ENCODE data around the gene GINS3.

The GINS3 gene

GRCh38 chr16:58451265-58451689 is 59.0 kb downstream of the GINS3 start:
- DNase-seq (ENCODE audit: low read depth in 1 of 2, low spot score in 1 of 2) = no peak
- peaks cover 32% of the 10 kb centered on the region for H3K27me3 ChIP-seq (ENCODE audit: insufficient read depth, poor library complexity, severe bottlenecking)
- no peak overlapping the region for H3K27ac ChIP-seq (replicated peaks)
- H3K4me3 ChIP-seq (replicated peaks; ENCODE audit: insufficient read depth, low read length) = no peak overlapping the region
- no peak for TF ChIP-seq POLR2AphosphoS5 (IDR thresholded peaks at IDR 0.05; ENCODE audit: low read depth)
- TF ChIP-seq REST (IDR thresholded peaks at IDR 0.05; ENCODE audit: insufficient replicate concordance, low read depth) = no peak
- no peak for TF ChIP-seq CTCF (IDR thresholded peaks at IDR 0.05; ENCODE audit: insufficient read depth, low read length)
- TF ChIP-seq GABPA (IDR thresholded peaks at IDR 0.05; ENCODE audit: low read depth) = no peak
- TF ChIP-seq SPI1 (IDR thresholded peaks at IDR 0.05; ENCODE audit: borderline replicate concordance, low read depth) = no peak

DNA sequence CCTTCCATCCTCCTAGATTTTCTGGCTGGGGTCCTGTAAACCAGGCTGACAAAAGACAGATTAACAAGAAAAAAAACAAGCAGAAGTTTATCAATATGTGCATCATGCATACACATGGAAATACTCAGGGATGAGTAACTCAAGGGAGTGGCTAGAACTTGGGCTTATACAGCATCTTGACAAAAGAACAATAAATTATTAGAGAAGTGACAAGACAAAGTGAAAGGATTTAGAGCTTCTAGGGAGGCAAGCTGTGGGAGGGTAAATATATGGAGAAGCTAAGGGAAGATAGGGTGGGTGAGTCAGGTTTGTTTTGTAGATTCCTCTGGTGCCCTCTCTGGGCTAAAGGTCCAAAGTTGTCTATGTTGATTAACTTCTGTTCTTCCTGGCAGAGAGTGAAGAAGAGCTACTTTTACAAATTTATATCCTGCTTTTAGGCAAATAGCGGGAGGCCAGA is 59.7 kb downstream of the GINS3 start:
- Histone ChIP-seq H3K27me3 (ENCODE audit: insufficient read depth, poor library complexity, severe bottlenecking) (peaks cover 32% of the 10 kb centered on the region), H3K4me3 (replicated peaks; ENCODE audit: insufficient read depth, low read length) (no peak overlapping the region), H3K27ac (replicated peaks) (no peak overlapping the region)
- no peak for DNase-seq (ENCODE audit: low read depth in 1 of 2, low spot score in 1 of 2)
- no peak for TF ChIP-seq CTCF (IDR thresholded peaks at IDR 0.05; ENCODE audit: insufficient read depth, low read length)
- TF ChIP-seq POLR2AphosphoS5 (IDR thresholded peaks at IDR 0.05; ENCODE audit: low read depth) = no peak
- TF ChIP-seq SPI1 (IDR thresholded peaks at IDR 0.05; ENCODE audit: borderline replicate concordance, low read depth) = no peak
- no peak for TF ChIP-seq REST (IDR thresholded peaks at IDR 0.05; ENCODE audit: insufficient replicate concordance, low read depth)
- TF ChIP-seq GABPA (IDR thresholded peaks at IDR 0.05; ENCODE audit: low read depth) = no peak

DNA sequence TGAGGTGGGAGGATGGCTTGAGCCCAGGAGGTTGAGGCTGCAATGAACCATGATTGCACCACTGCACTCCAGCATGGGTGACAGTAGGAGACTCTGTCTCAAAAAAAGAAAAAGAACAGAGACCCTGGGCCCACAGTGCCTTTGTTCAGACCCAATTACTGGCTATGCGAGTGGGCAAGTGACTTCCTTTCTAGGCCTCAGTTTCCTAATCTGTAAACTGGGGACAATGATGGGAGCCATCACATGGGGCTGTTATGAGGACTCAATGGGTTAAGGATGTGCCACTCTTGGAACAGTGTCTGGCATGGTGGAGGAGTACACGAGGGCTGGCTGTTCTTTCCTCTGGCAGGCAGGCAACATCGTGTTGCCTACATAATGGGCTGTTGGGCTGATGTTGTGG is 60.4 kb downstream of the GINS3 start:
- no peak for DNase-seq (ENCODE audit: low read depth in 1 of 2, low spot score in 1 of 2)

More for the DNA sequence above, 60.4 kb downstream of the GINS3 start:
- TF ChIP-seq POLR2AphosphoS5 (IDR thresholded peaks at IDR 0.05; ENCODE audit: low read depth) (no peak), CTCF (IDR thresholded peaks at IDR 0.05; ENCODE audit: insufficient read depth, low read length) (no peak), REST (IDR thresholded peaks at IDR 0.05; ENCODE audit: insufficient replicate concordance, low read depth) (no peak), SPI1 (IDR thresholded peaks at IDR 0.05; ENCODE audit: borderline replicate concordance, low read depth) (no peak)
- Histone ChIP-seq H3K27me3 (ENCODE audit: insufficient read depth, poor library complexity, severe bottlenecking) (peaks cover 32% of the 10 kb centered on the region), H3K4me3 (replicated peaks; ENCODE audit: insufficient read depth, low read length) (no peak overlapping the region), H3K27ac (replicated peaks) (no peak overlapping the region)

All from HL-60 (cell line).